ENCODE data around the gene TCN2. TPM values are rescaled to one million over a fixed set of nuclear protein-coding genes. Genes with fewer than 3 reads are reported as not detected.

Gene TCN2
- total RNA-seq, 1 experiment from 2014 or later: 11.5 TPM

DNA sequence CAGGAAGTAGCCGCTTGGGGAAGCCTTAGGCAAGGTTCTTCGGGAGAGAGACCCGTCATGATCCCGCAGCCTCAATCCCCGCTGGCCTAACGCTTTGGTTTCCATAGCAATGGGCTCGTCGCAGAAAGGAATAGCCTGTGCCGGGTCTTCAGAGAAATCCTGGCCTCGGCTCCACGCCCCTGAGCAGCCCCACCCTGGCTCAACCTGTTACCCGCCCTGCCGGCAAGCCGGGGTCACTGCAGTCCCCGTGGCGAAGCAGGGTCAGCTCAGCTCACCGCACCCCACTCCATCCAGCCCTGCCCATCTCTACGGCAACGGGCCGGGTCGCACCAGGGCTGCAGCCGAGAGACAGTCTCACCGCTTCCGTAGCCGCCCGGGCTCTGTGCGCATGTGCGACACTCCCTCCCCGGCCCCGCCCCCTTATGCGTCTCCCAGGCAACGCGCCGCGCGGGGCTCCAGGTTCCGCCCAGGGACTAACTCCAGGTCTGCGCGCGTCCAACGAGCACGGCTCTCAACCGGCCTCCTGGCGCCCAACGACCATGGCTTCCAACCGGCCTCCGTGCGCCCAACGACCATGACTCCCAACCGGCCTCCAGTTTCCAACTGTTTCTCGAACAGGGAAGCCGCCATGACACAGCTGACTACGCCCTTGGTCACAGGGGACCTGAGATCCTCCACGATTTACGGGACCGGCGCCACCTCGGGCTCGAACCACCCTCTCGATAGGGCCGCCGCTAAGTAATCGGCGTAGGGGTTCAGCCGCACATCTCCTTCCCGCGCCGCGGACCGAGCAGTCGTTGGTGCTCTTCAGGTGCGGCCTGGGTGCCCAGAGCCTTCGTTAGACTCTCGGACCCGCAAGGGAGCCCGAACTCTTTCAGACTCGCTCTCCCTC is 60.8 kb downstream of the TCN2 start, which contains the start of gene DUSP18:
TSS of gene DUSP18 (minus strand) at position 382 of the 892 bp plus-strand sequence. CDS start 3,872 bp downstream, outside the sequence.
- ChIA-PET POLR2A (ENCODE audit: unreplicated experiment) (interaction anchor here (0.5 kb wide), 1 partner anchor 46 kb away, joined by 6 read pairs; no protein-coding TSS in a partner anchor), CTCF (no interaction called here)
- TF ChIP-seq EZH2 (IDR thresholded peaks at IDR 0.05; ENCODE audit: low read depth) (no peak), CTCF (conservative IDR thresholded peaks at IDR 0.05) (peak; percentile 61)
- peak; percentile 84 to 97 for DNase-seq
- no peaks in the 10 kb centered on the region for H3K9me2 ChIP-seq (ENCODE audit: insufficient read depth)
- intact Hi-C loops (cut with micrococcal nuclease; ENCODE audit: unreplicated experiment): loop anchor here (2.0 kb wide), 1 partner anchor 27 kb away; the partner anchor contains the start of gene OSBP2
- no peaks in the 10 kb centered on the region for H3K36me3 ChIP-seq (ENCODE audit: low read depth)
- no peaks in the 10 kb centered on the region for H3K9me3 ChIP-seq (ENCODE audit: insufficient read depth, low read depth)
- peak within 1 kb of the TSS; percentile 91 for H2AFZ ChIP-seq
- peaks cover 14% of the 10 kb centered on the region for H3K4me1 ChIP-seq (replicated peaks; ENCODE audit: insufficient read depth)
- no peaks in the 10 kb centered on the region for H3K27me3 ChIP-seq (ENCODE audit: insufficient read depth, low read depth)
- H3K27ac ChIP-seq: no peak within 1 kb of the TSS
- BruUV-seq (replicated peaks): TSS peak; percentile 97
- H3K4me2 ChIP-seq: peak within 1 kb of the TSS; percentile 79
- H3F3A ChIP-seq (ENCODE audit: insufficient read depth, low read depth): peaks cover 4% of the 10 kb centered on the region; the same call in 1 of the 2 replicates
- no peaks in the 10 kb centered on the region for H3K79me2 ChIP-seq (ENCODE audit: low read depth)
- peak within 1 kb of the TSS; percentile 65 for H3K4me3 ChIP-seq
- H4K20me1 ChIP-seq (ENCODE audit: insufficient read depth): no peaks in the 10 kb centered on the region

DNA sequence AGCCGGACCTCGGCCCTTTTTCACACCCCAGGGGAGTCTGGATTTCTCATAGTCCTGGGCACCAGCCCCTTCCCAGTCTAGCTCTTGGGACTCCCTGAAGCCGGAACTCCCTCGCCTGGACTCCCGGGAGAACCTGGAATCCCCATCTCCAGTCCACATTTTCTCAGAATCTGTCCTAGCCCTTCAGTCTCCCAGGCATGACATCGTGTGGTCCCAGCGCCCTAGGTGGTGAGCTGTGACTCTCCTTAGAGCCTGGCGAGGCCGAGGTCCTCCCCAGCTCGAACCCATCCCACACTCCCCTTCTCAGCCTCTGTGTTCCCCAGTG is 61.4 kb downstream of the TCN2 start:
- Histone ChIP-seq H2AFZ (peak overlapping the region; percentile 91), H3K4me3 (peak overlapping the region; percentile 65), H3K27me3 (ENCODE audit: insufficient read depth, low read depth) (no peaks in the 10 kb centered on the region), H3K79me2 (ENCODE audit: low read depth) (no peaks in the 10 kb centered on the region), H3K4me2 (peak overlapping the region; percentile 79), H3F3A (ENCODE audit: insufficient read depth, low read depth) (peaks cover 4% of the 10 kb centered on the region; the same call in 1 of the 2 replicates), H4K20me1 (ENCODE audit: insufficient read depth) (no peaks in the 10 kb centered on the region), H3K9me3 (ENCODE audit: insufficient read depth, low read depth) (no peaks in the 10 kb centered on the region), H3K27ac (no peak overlapping the region), H3K4me1 (replicated peaks; ENCODE audit: insufficient read depth) (peaks cover 14% of the 10 kb centered on the region), H3K9me2 (ENCODE audit: insufficient read depth) (no peaks in the 10 kb centered on the region), H3K36me3 (ENCODE audit: low read depth) (no peaks in the 10 kb centered on the region)
- intact Hi-C loops (cut with micrococcal nuclease; ENCODE audit: unreplicated experiment): loop anchor here (2.0 kb wide), 1 partner anchor 26 kb away; the partner anchor contains the start of gene OSBP2
- DNase-seq: no peak
- TF ChIP-seq CTCF (conservative IDR thresholded peaks at IDR 0.05) (no peak), EZH2 (IDR thresholded peaks at IDR 0.05; ENCODE audit: low read depth) (no peak)
- POLR2A ChIA-PET (ENCODE audit: unreplicated experiment): no interaction called here
- no TSS peak for BruUV-seq (replicated peaks)
- CTCF ChIA-PET: interaction anchor here (0.5 kb wide), 1 partner anchor 1097 kb away, joined by 3 read pairs; no protein-coding TSS in a partner anchor

DNA sequence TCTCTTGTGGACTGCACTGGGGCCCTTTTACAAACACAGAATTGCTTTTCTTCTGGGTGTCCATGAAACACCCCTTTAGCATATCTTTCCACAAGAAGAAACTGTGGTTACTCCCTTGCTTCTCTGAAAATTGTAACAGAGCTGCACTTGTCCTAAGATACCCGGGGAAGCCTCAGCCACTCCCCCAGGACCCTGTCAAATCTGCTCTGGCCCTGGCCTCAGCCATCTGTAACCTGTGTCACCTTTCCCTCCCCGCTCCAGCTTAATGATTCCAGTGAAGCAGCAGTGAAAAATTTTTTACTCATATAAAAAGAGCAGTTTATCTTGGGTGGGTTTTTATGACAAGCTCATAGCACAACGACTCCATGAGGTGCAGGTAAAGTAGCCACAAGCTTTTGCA is 64.1 kb downstream of the TCN2 start:
- Histone ChIP-seq H3K4me1 (replicated peaks; ENCODE audit: insufficient read depth) (peaks cover 14% of the 10 kb centered on the region), H3K4me3 (no peak overlapping the region), H3K79me2 (ENCODE audit: low read depth) (no peaks in the 10 kb centered on the region), H3K9me2 (ENCODE audit: insufficient read depth) (no peaks in the 10 kb centered on the region), H3K27me3 (ENCODE audit: insufficient read depth, low read depth) (no peaks in the 10 kb centered on the region), H3K36me3 (ENCODE audit: low read depth) (no peaks in the 10 kb centered on the region), H3F3A (ENCODE audit: insufficient read depth, low read depth) (peaks cover 4% of the 10 kb centered on the region; the same call in 1 of the 2 replicates), H3K9me3 (ENCODE audit: insufficient read depth, low read depth) (no peaks in the 10 kb centered on the region), H3K4me2 (no peak overlapping the region), H2AFZ (no peak overlapping the region), H4K20me1 (ENCODE audit: insufficient read depth) (no peaks in the 10 kb centered on the region), H3K27ac (no peak overlapping the region)
- ChIA-PET POLR2A (ENCODE audit: unreplicated experiment) (interaction anchor here (0.6 kb wide), 1 partner anchor 26 kb away, joined by 11 read pairs; no protein-coding TSS in a partner anchor), CTCF (no interaction called here)
- no TSS peak for BruUV-seq (replicated peaks)
- DNase-seq: no peak
- TF ChIP-seq EZH2 (IDR thresholded peaks at IDR 0.05; ENCODE audit: low read depth) (no peak), CTCF (conservative IDR thresholded peaks at IDR 0.05) (no peak)
- intact Hi-C loops (cut with micrococcal nuclease; ENCODE audit: unreplicated experiment): no loop called here
